Measurements from ENCODE around the gene ABCC9.

The ABCC9 gene

DNA sequence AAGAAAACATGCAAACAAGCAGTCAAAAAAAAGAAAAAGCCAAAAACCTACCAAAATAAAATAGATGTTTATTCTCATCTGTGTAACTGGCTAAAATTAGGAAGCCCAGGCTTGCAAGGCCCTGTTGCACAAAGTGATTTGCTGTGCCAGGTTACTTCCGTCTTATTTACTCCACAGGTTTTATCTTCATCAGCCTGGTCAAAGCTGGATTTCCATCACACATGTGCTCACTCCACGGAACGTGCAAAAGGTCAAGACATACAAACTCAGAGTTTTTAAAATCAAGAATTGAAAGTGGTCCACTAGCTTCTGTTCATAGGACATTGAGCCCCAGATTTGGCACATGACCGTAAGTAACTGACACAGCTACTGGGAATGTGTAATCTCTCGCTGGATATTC is 181.5 kb downstream of the ABCC9 start:
- TF ChIP-seq CTCF (IDR thresholded peaks at IDR 0.05) = no peak

DNA sequence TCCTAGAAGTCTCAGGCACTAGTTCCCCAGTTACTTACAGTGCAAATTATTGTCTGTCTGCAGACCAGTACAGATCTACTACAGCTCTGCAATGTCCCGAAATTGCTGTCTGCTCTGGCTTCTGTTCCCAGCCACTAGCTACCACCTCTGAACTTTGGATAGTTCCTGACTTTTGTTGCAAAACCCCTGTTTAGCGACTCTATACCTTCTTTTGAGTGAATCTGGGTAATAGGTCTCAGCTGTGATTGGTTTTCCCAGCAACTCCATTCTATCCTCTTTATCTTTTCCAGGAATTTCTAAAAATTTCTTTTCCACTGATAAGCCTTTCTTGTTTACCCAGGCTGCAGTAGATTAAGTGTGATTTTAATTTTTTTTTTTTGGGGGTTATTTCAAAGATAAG is 183.5 kb downstream of the ABCC9 start:
- TF ChIP-seq CTCF (IDR thresholded peaks at IDR 0.05) = no peak

- TF ChIP-seq CTCF (IDR thresholded peaks at IDR 0.05) = no peak
Observed at GRCh38 chr12:21756699-21757098, 184.5 kb downstream of the ABCC9 start.

DNA sequence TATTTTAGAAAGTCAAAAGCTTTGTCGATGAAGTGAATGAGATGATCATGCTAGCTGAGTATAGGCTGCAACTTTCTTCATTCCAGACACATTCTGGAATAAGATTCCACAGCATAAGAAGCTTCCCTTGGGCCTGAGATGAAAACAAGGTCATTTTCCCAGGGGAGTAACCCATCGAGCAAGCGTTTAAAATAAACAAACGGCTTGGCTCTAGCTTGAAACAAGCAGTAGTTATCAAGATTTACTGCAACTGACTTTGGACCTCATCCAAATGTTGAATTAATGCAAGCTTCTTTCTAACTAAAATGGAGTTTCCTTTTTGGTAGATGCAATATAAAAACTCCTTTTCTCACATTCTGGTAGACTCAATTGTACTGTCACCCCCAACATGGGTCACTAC is 189.7 kb downstream of the ABCC9 start:
- no peak for TF ChIP-seq CTCF (IDR thresholded peaks at IDR 0.05)
